ENCODE results near the gene TRIM74. TPM values are rescaled to one million over a fixed set of nuclear protein-coding genes. Genes with fewer than 3 reads are reported as not detected.
A peak's percentile ranks its signal among the peaks of the same experiment; 100 is the strongest.
"Not testable (repeated sequence)": the region's sequence is repeated elsewhere in the genome, so short reads cannot be mapped to it uniquely, and the experiment has no call there.

TRIM74 gene
- total and polyA plus RNA-seq, 9 of the 15 experiments (the other 6 are each of a cell fraction or from before 2014, with no cell fraction given): not detected

- ATAC-seq (peak; percentile 98), FAIRE-seq (peak; percentile 74), DNase-seq (ENCODE audit: extremely low read depth in 1 of 4, low spot score in 3 of 4) (peak; percentile 28 to 57 (median 32))
- H3K4me2 ChIP-seq (ENCODE audit: insufficient read depth, low read length); H3K4me1 ChIP-seq (replicated peaks in 1 of 2; ENCODE audit: control insufficient read depth in 2 of 2, insufficient read depth in 2 of 2, low read length in 2 of 2); H3K27me3 ChIP-seq (ENCODE audit: control insufficient read depth in 2 of 2, insufficient read depth in 2 of 2, low read length in 2 of 2); H2AFZ ChIP-seq (ENCODE audit: low read depth, low read length); H3K4me3 ChIP-seq; H3K27ac ChIP-seq (ENCODE audit: extremely low read depth, low read depth, low read length); BruUV-seq (replicated peaks); H3K9me1 ChIP-seq (ENCODE audit: control insufficient read depth, insufficient read depth, low read length); H3K9me3 ChIP-seq (replicated peaks; ENCODE audit: control insufficient read depth, insufficient read depth, low read depth, low read length): not testable (repeated sequence)
- CTCF ChIA-PET (ENCODE audit: low intra/inter-chr PET ratio): interaction anchor here (0.7 kb wide), 1 partner anchor 90 kb away, joined by 3 read pairs; no protein-coding TSS in a partner anchor
- in situ Hi-C loops (cut with MboI): loop anchor here (5.0 kb wide), 1 partner anchor 98 kb away; no protein-coding TSS in a partner anchor
- 70% methylated on average over 9 of the region's 9 CpGs for WGBS (ENCODE audit: insufficient coverage, low coverage, missing lambda C conversion rate)
- H3K36me3 ChIP-seq (ENCODE audit: control insufficient read depth, insufficient read depth, low read length): peaks cover 71% of the 10 kb centered on the region
- peaks cover 12% of the 10 kb centered on the region; the same call in 1 of the 2 replicates for H4K20me1 ChIP-seq (replicated peaks; ENCODE audit: control insufficient read depth, insufficient read depth, low read length)
- intact Hi-C loops (cut with micrococcal nuclease): loop anchor here (5.0 kb wide), 1 partner anchor 88 kb away; the partner anchor contains the start of gene TYW1B
- POLR2A ChIA-PET: interaction anchor here (0.6 to 0.8 kb wide), 2 partner anchors 8 to 87 kb away, joined by 3 read pairs; partner anchors contain the start of gene TYW1B
- peaks cover 51% of the 10 kb centered on the region for H3K79me2 ChIP-seq (ENCODE audit: control insufficient read depth, insufficient read depth, low read length)
- peak overlapping the region in 1 of 2 experiments; percentile 26; a peak in 1 of 4 replicates for H3K9ac ChIP-seq (ENCODE audit: insufficient read depth in 1 of 2, low read depth in 2 of 2, low read length in 2 of 2)
- TF ChIP-seq SOX6 (IDR thresholded peaks at IDR 0.05): 0 out of 2 replicates have a peak, but pooled peaks have one; percentile 31
- peak; percentile 76; the same call in 1 of the 2 replicates for TF ChIP-seq HMBOX1 (IDR thresholded peaks at IDR 0.05)
- TF ChIP-seq, protein P1, sequence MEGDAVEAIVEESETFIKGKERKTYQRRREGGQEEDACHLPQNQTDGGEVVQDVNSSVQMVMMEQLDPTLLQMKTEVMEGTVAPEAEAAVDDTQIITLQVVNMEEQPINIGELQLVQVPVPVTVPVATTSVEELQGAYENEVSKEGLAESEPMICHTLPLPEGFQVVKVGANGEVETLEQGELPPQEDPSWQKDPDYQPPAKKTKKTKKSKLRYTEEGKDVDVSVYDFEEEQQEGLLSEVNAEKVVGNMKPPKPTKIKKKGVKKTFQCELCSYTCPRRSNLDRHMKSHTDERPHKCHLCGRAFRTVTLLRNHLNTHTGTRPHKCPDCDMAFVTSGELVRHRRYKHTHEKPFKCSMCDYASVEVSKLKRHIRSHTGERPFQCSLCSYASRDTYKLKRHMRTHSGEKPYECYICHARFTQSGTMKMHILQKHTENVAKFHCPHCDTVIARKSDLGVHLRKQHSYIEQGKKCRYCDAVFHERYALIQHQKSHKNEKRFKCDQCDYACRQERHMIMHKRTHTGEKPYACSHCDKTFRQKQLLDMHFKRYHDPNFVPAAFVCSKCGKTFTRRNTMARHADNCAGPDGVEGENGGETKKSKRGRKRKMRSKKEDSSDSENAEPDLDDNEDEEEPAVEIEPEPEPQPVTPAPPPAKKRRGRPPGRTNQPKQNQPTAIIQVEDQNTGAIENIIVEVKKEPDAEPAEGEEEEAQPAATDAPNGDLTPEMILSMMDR (IDR thresholded peaks at IDR 0.05 in 2 of 3, conservative IDR thresholded peaks at IDR 0.05 in 1 of 3; ENCODE audit: insufficient read depth in 2 of 3, low read depth in 1 of 3, low read length in 3 of 3): peak; percentile 50 to 80 (median 53)
- TF ChIP-seq, protein P2, sequence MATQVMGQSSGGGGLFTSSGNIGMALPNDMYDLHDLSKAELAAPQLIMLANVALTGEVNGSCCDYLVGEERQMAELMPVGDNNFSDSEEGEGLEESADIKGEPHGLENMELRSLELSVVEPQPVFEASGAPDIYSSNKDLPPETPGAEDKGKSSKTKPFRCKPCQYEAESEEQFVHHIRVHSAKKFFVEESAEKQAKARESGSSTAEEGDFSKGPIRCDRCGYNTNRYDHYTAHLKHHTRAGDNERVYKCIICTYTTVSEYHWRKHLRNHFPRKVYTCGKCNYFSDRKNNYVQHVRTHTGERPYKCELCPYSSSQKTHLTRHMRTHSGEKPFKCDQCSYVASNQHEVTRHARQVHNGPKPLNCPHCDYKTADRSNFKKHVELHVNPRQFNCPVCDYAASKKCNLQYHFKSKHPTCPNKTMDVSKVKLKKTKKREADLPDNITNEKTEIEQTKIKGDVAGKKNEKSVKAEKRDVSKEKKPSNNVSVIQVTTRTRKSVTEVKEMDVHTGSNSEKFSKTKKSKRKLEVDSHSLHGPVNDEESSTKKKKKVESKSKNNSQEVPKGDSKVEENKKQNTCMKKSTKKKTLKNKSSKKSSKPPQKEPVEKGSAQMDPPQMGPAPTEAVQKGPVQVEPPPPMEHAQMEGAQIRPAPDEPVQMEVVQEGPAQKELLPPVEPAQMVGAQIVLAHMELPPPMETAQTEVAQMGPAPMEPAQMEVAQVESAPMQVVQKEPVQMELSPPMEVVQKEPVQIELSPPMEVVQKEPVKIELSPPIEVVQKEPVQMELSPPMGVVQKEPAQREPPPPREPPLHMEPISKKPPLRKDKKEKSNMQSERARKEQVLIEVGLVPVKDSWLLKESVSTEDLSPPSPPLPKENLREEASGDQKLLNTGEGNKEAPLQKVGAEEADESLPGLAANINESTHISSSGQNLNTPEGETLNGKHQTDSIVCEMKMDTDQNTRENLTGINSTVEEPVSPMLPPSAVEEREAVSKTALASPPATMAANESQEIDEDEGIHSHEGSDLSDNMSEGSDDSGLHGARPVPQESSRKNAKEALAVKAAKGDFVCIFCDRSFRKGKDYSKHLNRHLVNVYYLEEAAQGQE (IDR thresholded peaks at IDR 0.05; ENCODE audit: borderline replicate concordance): peak; percentile 68
- TF ChIP-seq, protein P2 (CRISPR knock-in tag; IDR thresholded peaks at IDR 0.05; ENCODE audit: low read depth): not testable (repeated sequence)
- TF ChIP-seq RAD21 (CRISPR knock-in tag; conservative IDR thresholded peaks at IDR 0.05 in 1 of 2, IDR thresholded peaks at IDR 0.05 in 1 of 2): peak; percentile 73 to 75
- 0 out of 2 replicates have a peak, but pooled peaks have one; percentile 6 for TF ChIP-seq SUPT5H (IDR thresholded peaks at IDR 0.05)
Measured at GRCh38 chr7:72914756-72915525, 54.3 kb downstream of the TRIM74 start.

All from K562 (cell line).